GM04504 (cell line): ENCODE results near the gene RSF1.

ENCODE experiments used
- DNase-seq: peaks from one replicate; pipeline ENCODE4 v3.0.0-alpha.2; 2012; ENCODE audit warnings: low read depth

The RSF1 gene

GRCh38 chr11:77750394-77751156, 69.9 kb downstream of the RSF1 start:
- DNase-seq: no peak

GRCh38 chr11:77749232-77749631, 71.3 kb downstream of the RSF1 start:
- DNase-seq: no peak

GRCh38 chr11:77748266-77748665, 72.3 kb downstream of the RSF1 start:
- DNase-seq: no peak

- peak; percentile 7 for DNase-seq
These were observed 73.0 kb downstream of the RSF1 start for GRCh38 chr11:77747381-77747969.

- no peak for DNase-seq
These were observed 84.0 kb downstream of the RSF1 start for GRCh38 chr11:77736473-77736872.

- DNase-seq: no peak
These were observed 85.6 kb downstream of the RSF1 start for GRCh38 chr11:77734890-77735289.

- no peak for DNase-seq
These were observed 88.4 kb downstream of the RSF1 start for GRCh38 chr11:77732143-77732542.

- no peak for DNase-seq
These were observed 89.7 kb downstream of the RSF1 start for GRCh38 chr11:77730789-77731188.

GRCh38 chr11:77729063-77729462, 91.5 kb downstream of the RSF1 start:
- DNase-seq: no peak

GRCh38 chr11:77728203-77728786, 92.2 kb downstream of the RSF1 start:
- DNase-seq: no peak

GRCh38 chr11:77726524-77726923, 94.0 kb downstream of the RSF1 start:
- no peak for DNase-seq

GRCh38 chr11:77725433-77725832, 95.1 kb downstream of the RSF1 start:
- DNase-seq: no peak

- no peak for DNase-seq
These were observed 95.9 kb downstream of the RSF1 start for GRCh38 chr11:77724636-77725035.

GRCh38 chr11:77723024-77723423, 97.5 kb downstream of the RSF1 start:
- no peak for DNase-seq

- DNase-seq: no peak
These were observed 110.2 kb downstream of the RSF1 start for GRCh38 chr11:77710358-77710757.

GRCh38 chr11:77705876-77706579, 114.5 kb downstream of the RSF1 start:
- no peak for DNase-seq

GRCh38 chr11:77705195-77705875, 115.2 kb downstream of the RSF1 start:
- no peak for DNase-seq

GRCh38 chr11:77704029-77704428, 116.5 kb downstream of the RSF1 start:
- no peak for DNase-seq

GRCh38 chr11:77699425-77699824, 121.1 kb downstream of the RSF1 start:
- DNase-seq: no peak

- DNase-seq: no peak
These were observed 121.6 kb downstream of the RSF1 start for GRCh38 chr11:77698896-77699295.

GRCh38 chr11:77697865-77698264, 122.7 kb downstream of the RSF1 start:
- DNase-seq: no peak

GRCh38 chr11:77695417-77695816, 125.1 kb downstream of the RSF1 start:
- no peak for DNase-seq
